ENCODE data around the gene ATP6V0B.

DNA sequence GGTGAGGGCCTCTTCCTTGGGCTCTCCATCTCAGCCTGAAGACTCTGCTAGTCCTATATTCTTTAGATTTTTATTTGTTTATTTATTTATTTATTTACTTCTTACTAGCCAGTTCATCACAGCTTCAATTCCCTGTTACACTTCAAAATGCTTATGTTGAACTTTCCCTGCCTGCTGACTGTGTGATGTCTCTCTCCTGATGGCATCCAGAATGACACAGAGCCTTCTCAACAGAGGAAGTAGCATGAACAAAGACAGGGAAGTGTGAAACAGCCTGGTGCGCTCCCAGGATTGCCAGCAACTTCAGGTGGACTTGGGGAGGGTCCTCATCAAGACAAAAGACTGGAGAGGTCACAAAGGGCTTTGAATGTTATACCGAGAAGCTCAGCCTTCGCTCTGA lies 32.3 kb upstream of the ATP6V0B start:
- TF ChIP-seq, protein P1, sequence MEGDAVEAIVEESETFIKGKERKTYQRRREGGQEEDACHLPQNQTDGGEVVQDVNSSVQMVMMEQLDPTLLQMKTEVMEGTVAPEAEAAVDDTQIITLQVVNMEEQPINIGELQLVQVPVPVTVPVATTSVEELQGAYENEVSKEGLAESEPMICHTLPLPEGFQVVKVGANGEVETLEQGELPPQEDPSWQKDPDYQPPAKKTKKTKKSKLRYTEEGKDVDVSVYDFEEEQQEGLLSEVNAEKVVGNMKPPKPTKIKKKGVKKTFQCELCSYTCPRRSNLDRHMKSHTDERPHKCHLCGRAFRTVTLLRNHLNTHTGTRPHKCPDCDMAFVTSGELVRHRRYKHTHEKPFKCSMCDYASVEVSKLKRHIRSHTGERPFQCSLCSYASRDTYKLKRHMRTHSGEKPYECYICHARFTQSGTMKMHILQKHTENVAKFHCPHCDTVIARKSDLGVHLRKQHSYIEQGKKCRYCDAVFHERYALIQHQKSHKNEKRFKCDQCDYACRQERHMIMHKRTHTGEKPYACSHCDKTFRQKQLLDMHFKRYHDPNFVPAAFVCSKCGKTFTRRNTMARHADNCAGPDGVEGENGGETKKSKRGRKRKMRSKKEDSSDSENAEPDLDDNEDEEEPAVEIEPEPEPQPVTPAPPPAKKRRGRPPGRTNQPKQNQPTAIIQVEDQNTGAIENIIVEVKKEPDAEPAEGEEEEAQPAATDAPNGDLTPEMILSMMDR (IDR thresholded peaks at IDR 0.05): no peak
- TF ChIP-seq POLR2A (IDR thresholded peaks at IDR 0.05): no peak
